ENCODE results near the gene PCYT1A.

PCYT1A gene

DNA sequence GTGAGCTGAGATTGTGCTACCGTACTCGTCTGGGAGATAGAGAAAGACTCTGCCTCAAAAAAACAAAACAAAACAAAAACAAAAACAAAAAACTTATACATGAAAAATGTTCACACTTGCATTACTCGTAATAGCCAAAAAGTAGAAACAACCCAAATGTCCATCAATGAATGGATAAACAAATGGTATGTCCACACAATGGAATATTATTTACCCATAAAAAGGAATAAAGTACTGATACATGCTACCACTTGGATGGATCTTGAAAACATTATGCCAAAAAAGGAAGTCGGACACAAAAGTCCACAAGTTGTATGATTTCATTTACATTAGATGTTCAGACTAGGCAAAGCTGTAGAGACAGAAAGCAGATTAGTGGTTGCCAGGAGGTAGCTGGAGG lies 26.7 kb downstream of the PCYT1A start:
- Histone ChIP-seq H3K27me3 (replicated peaks; ENCODE audit: insufficient read depth, low read length) (no peaks in the 10 kb centered on the region), H3K79me2 (ENCODE audit: low read length) (peaks cover 35% of the 10 kb centered on the region), H3K9ac (ENCODE audit: low read length) (no peak overlapping the region), H3K27ac (ENCODE audit: low read length) (no peak overlapping the region), H3K9me3 (replicated peaks; ENCODE audit: insufficient read depth, low read length) (no peaks in the 10 kb centered on the region), H3K4me3 (ENCODE audit: low read length) (no peak overlapping the region), H3K36me3 (replicated peaks; ENCODE audit: insufficient read depth, low read length) (no peaks in the 10 kb centered on the region), H3F3A (ENCODE audit: insufficient read depth, low read length) (no peaks in the 10 kb centered on the region), H3K4me2 (ENCODE audit: low read depth, low read length) (no peak overlapping the region), H4K20me1 (ENCODE audit: insufficient read depth, low read length) (no peaks in the 10 kb centered on the region), H2AFZ (ENCODE audit: low read length) (no peak overlapping the region), H3K4me1 (ENCODE audit: low read length) (no peaks in the 10 kb centered on the region), H3K9me2 (replicated peaks; ENCODE audit: insufficient read depth, low read length) (no peaks in the 10 kb centered on the region)
- no peak for TF ChIP-seq EZH2phosphoT487 (IDR thresholded peaks at IDR 0.05; ENCODE audit: low read length)
- no peak for TF ChIP-seq EZH2 (optimal IDR thresholded peaks at IDR 0.05; ENCODE audit: low read depth, low read length)
- TF ChIP-seq CTCF (IDR thresholded peaks at IDR 0.05; ENCODE audit: low read length): no peak
- DNase-seq: no peak

DNA sequence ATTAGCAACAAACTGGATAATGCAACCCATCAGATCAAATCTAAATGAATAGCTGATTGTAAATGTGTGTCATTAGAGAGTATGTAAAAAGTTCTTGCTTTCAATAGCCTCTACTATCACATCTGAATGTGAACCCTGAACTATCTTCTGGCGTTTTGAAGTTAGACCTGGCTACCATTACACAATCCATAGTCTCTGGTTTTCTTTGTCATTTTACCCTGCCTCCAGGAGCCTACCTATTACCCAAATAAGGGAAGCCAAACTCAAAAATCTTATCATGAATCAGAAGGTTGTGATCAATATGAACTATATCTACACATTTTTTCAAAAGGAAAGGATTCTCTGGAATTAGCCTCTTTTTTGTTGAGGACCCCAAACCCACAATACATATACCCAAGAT lies 31.8 kb downstream of the PCYT1A start:
- Histone ChIP-seq H3K4me1 (ENCODE audit: low read length) (no peaks in the 10 kb centered on the region), H3K36me3 (replicated peaks; ENCODE audit: insufficient read depth, low read length) (no peaks in the 10 kb centered on the region), H3K27me3 (replicated peaks; ENCODE audit: insufficient read depth, low read length) (no peaks in the 10 kb centered on the region), H3K27ac (ENCODE audit: low read length) (no peak overlapping the region), H4K20me1 (ENCODE audit: insufficient read depth, low read length) (no peaks in the 10 kb centered on the region), H3K4me2 (ENCODE audit: low read depth, low read length) (no peak overlapping the region), H3K79me2 (ENCODE audit: low read length) (peaks cover 20% of the 10 kb centered on the region), H2AFZ (ENCODE audit: low read length) (no peak overlapping the region), H3K9ac (ENCODE audit: low read length) (no peak overlapping the region), H3K9me3 (replicated peaks; ENCODE audit: insufficient read depth, low read length) (no peaks in the 10 kb centered on the region), H3F3A (ENCODE audit: insufficient read depth, low read length) (no peaks in the 10 kb centered on the region), H3K9me2 (replicated peaks; ENCODE audit: insufficient read depth, low read length) (no peaks in the 10 kb centered on the region), H3K4me3 (ENCODE audit: low read length) (no peak overlapping the region)
- no peak for TF ChIP-seq EZH2 (optimal IDR thresholded peaks at IDR 0.05; ENCODE audit: low read depth, low read length)
- TF ChIP-seq EZH2phosphoT487 (IDR thresholded peaks at IDR 0.05; ENCODE audit: low read length): no peak
- TF ChIP-seq CTCF (IDR thresholded peaks at IDR 0.05; ENCODE audit: low read length): no peak
- no peak for DNase-seq

DNA sequence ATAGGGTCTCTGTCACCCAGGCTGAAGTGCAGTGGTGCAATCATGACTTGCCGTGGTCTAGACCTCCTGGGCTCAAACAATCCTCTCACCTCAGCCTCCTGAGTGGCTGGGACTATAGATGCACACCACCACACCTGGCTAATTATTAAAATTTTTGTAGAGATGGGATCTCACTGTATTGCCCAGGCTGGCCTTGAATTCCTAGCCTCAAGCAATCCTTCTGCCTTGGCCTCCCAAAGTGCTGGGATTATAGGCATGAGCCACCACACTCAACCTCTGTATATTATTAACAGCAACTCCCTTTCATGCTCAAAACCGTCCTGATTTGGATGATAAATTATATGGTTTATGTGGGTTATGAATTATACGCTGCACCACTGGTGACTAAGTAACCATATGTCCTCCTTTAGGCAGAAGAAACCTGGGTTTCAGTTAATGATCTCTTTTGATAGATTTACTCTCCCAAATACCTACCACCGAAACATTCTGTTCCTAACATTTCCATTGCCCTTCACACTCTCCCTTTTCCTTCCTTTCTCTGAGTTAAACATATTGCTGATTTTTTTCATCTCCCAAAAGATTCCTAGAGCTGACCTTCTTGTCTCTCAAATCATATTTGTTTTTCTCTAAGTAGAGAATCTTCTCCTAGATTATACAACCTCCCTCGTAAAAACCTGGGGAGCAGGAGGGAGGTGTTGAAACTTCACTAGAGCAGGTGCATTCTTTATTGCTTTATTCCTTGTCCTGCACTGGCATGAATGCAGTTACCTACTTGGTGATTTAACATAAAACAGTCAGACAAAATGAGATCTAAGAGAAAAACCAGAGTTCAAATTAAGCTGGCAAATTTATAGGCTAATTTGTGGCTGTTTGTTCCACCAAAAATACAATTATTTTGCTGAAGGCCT lies 32.9 kb downstream of the PCYT1A start:
- Histone ChIP-seq H3K9me2 (replicated peaks; ENCODE audit: insufficient read depth, low read length) (no peaks in the 10 kb centered on the region), H3K27me3 (replicated peaks; ENCODE audit: insufficient read depth, low read length) (no peaks in the 10 kb centered on the region), H2AFZ (ENCODE audit: low read length) (no peak overlapping the region), H3F3A (ENCODE audit: insufficient read depth, low read length) (no peaks in the 10 kb centered on the region), H3K9ac (ENCODE audit: low read length) (no peak overlapping the region), H4K20me1 (ENCODE audit: insufficient read depth, low read length) (no peaks in the 10 kb centered on the region), H3K4me1 (ENCODE audit: low read length) (no peaks in the 10 kb centered on the region), H3K9me3 (replicated peaks; ENCODE audit: insufficient read depth, low read length) (no peaks in the 10 kb centered on the region), H3K36me3 (replicated peaks; ENCODE audit: insufficient read depth, low read length) (no peaks in the 10 kb centered on the region), H3K4me3 (ENCODE audit: low read length) (no peak overlapping the region), H3K79me2 (ENCODE audit: low read length) (0 out of 2 replicates have a peak, but pooled peaks cover 11% of the 10 kb centered on the region), H3K27ac (ENCODE audit: low read length) (no peak overlapping the region), H3K4me2 (ENCODE audit: low read depth, low read length) (no peak overlapping the region)
- DNase-seq: no peak
- TF ChIP-seq EZH2 (optimal IDR thresholded peaks at IDR 0.05; ENCODE audit: low read depth, low read length) (no peak), CTCF (IDR thresholded peaks at IDR 0.05; ENCODE audit: low read length) (no peak), EZH2phosphoT487 (IDR thresholded peaks at IDR 0.05; ENCODE audit: low read length) (no peak)

Measured in MM.1S (cell line).